BLaER1 treated with 17β-estradiol and CSF1 and Interleukin-3, amounts not matched to agents 10 nM and 100 nM (cell line): ENCODE data around the gene RLN3.
A peak's percentile ranks its signal among the peaks of the same experiment; 100 is the strongest.

Experiments used
- H3K27ac ChIP-seq, 11 experiments: shearing (Covaris generic); formaldehyde crosslinking; 2 replicates each; pipeline ENCODE4 v1.8.1; 2022
- H3K27me3 ChIP-seq, 11 experiments: shearing (Covaris generic); formaldehyde crosslinking; 2 replicates each; pipeline ENCODE4 v1.8.1; 2022
- H3K36me3 ChIP-seq, 11 experiments: shearing (Covaris generic); formaldehyde crosslinking; 2 replicates each; pipeline ENCODE4 v1.8.1; 2022
- H3K4me1 ChIP-seq, 10 experiments: shearing (Covaris generic); formaldehyde crosslinking; 2 replicates each; pipeline ENCODE4 v1.8.1; 2022
- H3K4me2 ChIP-seq, 11 experiments: shearing (Covaris generic); formaldehyde crosslinking; 2 replicates each; pipeline ENCODE4 v1.8.1; 2022
- H3K4me3 ChIP-seq, 10 experiments: shearing (Covaris generic); formaldehyde crosslinking; 2 replicates each; pipeline ENCODE4 v1.8.1; 2022
- H3K9ac ChIP-seq, 11 experiments: shearing (Covaris generic); formaldehyde crosslinking; 2 replicates each; pipeline ENCODE4 v1.8.1; 2022
- H3K9me3 ChIP-seq, 11 experiments: shearing (Covaris generic); formaldehyde crosslinking; replicated peaks in 1 of 11; 2 replicates each; pipeline ENCODE4 v1.8.1; 2022
- H4K20me1 ChIP-seq, 11 experiments: shearing (Covaris generic); formaldehyde crosslinking; 2 replicates each; pipeline ENCODE4 v1.8.1; 2022
- Cebpa-rat ChIP-seq, 11 experiments: shearing (Covaris generic); IDR thresholded peaks; 2 replicates each; pipeline ENCODE4 v1.8.1; 2022

The RLN3 gene

DNA sequence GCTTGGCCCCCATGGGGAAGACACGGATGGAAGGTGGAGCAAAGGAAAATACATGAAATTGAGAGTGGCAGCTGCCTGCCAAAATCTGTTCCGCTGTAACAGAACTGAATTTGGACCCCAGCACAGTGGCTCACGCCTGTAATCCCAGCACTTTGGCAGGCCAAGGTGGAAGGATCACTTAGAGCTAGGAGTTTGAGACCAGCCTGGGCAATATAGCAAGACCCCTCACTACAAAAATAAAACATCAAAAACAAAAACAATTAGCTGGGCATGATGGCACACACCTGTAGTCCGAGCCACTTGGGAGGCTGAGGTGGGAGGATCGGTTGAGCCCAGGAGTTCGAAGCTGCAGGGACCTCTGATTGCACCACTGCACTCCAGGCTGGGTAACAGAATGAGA is 24.5 kb downstream of the RLN3 start:
- Histone ChIP-seq H3K4me2 (no peak overlapping the region), H3K9ac (no peak overlapping the region), H3K9me3 (peaks cover 0 to 10% (median 4%) of the 10 kb centered on the region in 11 experiments; a peak in 12 of 22 replicates), H3K27me3 (peaks cover 19 to 42% (median 29%) of the 10 kb centered on the region in 11 experiments), H4K20me1 (peaks cover 0 to 39% (median 0%) of the 10 kb centered on the region in 11 experiments; a peak in 6 of 22 replicates), H3K27ac (no peak overlapping the region), H3K36me3 (peaks cover 0 to 40% (median 21%) of the 10 kb centered on the region in 11 experiments; a peak in 13 of 22 replicates), H3K4me1 (peaks cover 0 to 7% (median 1%) of the 10 kb centered on the region in 10 experiments; a peak in 15 of 20 replicates), H3K4me3 (no peak overlapping the region)
- TF ChIP-seq Cebpa-rat (IDR thresholded peaks at IDR 0.05): no peak

DNA sequence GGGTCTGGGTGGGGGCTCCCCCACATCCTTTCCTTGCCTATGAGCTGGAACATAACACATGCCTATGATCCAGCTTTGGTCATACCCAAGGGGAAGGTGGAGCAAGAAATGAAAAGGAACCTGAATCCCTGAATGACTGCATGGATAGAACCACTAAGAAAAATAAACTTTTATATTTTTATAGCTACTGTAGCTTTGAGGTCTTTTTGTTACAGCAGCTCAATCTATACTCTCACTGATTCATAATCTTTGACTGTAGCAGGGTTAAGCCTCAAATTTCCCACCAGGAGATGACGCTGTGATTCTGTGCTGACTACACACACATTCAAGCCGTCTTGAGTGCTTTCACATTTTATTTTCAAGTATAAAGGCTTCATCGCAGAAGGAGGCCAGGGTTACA is 25.1 kb downstream of the RLN3 start:
- no peak for TF ChIP-seq Cebpa-rat (IDR thresholded peaks at IDR 0.05)
- peaks cover 0 to 40% (median 20%) of the 10 kb centered on the region in 11 experiments; a peak in 13 of 22 replicates for H3K36me3 ChIP-seq
- H3K27ac ChIP-seq: no peak overlapping the region
- no peak overlapping the region for H3K9ac ChIP-seq
- no peak overlapping the region for H3K4me2 ChIP-seq
- peaks cover 0 to 39% (median 0%) of the 10 kb centered on the region in 11 experiments; a peak in 6 of 22 replicates for H4K20me1 ChIP-seq
- H3K4me1 ChIP-seq: peaks cover 3 to 10% (median 4%) of the 10 kb centered on the region in 10 experiments; a peak in 18 of 20 replicates
- no peak overlapping the region for H3K4me3 ChIP-seq
- H3K27me3 ChIP-seq: peaks cover 25 to 47% (median 35%) of the 10 kb centered on the region in 11 experiments
- H3K9me3 ChIP-seq: peaks cover 0 to 6% (median 4%) of the 10 kb centered on the region in 11 experiments; a peak in 12 of 22 replicates

- Histone ChIP-seq H3K36me3 (peaks cover 0 to 37% (median 15%) of the 10 kb centered on the region in 11 experiments; a peak in 12 of 22 replicates), H3K9me3 (peaks cover 0 to 1% (median under 1%) of the 10 kb centered on the region in 11 experiments; a peak in 8 of 22 replicates), H3K4me3 (no peak overlapping the region), H3K9ac (no peak overlapping the region), H4K20me1 (peaks cover 0 to 39% (median 0%) of the 10 kb centered on the region in 11 experiments; a peak in 6 of 22 replicates), H3K27me3 (peaks cover 29 to 52% (median 39%) of the 10 kb centered on the region in 11 experiments), H3K4me1 (peaks cover 8 to 15% (median 9%) of the 10 kb centered on the region in 10 experiments; a peak in 18 of 20 replicates), H3K4me2 (0 out of 22 replicates have a peak overlapping the region, but pooled peaks of 1 of the 11 experiments have one; percentile 9), H3K27ac (no peak overlapping the region)
- TF ChIP-seq Cebpa-rat (IDR thresholded peaks at IDR 0.05): no peak
Measured at GRCh38 chr19:14053500-14053899, 25.6 kb downstream of the RLN3 start.

- H3K36me3 ChIP-seq: peaks cover 0 to 34% (median 12%) of the 10 kb centered on the region in 11 experiments; a peak in 12 of 22 replicates
- H3K27me3 ChIP-seq: peaks cover 35 to 58% (median 45%) of the 10 kb centered on the region in 11 experiments
- H3K9ac ChIP-seq: no peak overlapping the region
- no peak for TF ChIP-seq Cebpa-rat (IDR thresholded peaks at IDR 0.05)
- H3K9me3 ChIP-seq: no peaks in the 10 kb centered on the region
- no peak overlapping the region for H3K4me2 ChIP-seq
- no peak overlapping the region for H3K27ac ChIP-seq
- H3K4me1 ChIP-seq: peaks cover 8 to 18% (median 10%) of the 10 kb centered on the region in 10 experiments; a peak in 18 of 20 replicates
- H3K4me3 ChIP-seq: no peak overlapping the region
- H4K20me1 ChIP-seq: peaks cover 0 to 39% (median 0%) of the 10 kb centered on the region in 11 experiments; a peak in 7 of 22 replicates
Measured at GRCh38 chr19:14054099-14054498, 26.2 kb downstream of the RLN3 start.

DNA sequence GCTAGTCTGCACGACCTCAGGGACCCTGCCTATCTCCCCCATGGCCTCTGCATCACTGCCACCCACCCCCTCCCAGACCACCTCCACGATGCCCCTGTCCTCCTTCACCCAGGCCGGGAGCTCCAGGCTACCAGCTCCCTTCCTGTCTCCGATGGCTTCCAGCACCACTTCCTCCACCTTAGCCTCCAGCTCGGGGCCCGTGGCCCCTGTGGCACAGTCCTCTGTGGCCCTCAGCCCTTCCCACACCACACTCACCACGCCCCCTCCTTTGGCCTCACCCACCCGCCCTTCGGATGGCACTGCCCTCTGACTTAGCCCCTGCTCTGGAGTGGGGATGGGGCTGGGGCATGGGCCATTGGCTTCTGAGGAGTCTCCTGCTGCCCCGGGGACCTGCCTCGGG is 26.8 kb downstream of the RLN3 start:
- Histone ChIP-seq H3K4me3 (no peak overlapping the region), H3K27me3 (peaks cover 37 to 64% (median 51%) of the 10 kb centered on the region in 11 experiments), H3K9ac (no peak overlapping the region), H3K4me2 (no peak overlapping the region), H3K4me1 (peaks cover 9 to 18% (median 12%) of the 10 kb centered on the region in 10 experiments; a peak in 18 of 20 replicates), H3K36me3 (peaks cover 0 to 32% (median 11%) of the 10 kb centered on the region in 11 experiments; a peak in 11 of 22 replicates), H3K27ac (no peak overlapping the region), H3K9me3 (no peaks in the 10 kb centered on the region), H4K20me1 (peaks cover 0 to 39% (median 0%) of the 10 kb centered on the region in 11 experiments; a peak in 7 of 22 replicates)
- no peak for TF ChIP-seq Cebpa-rat (IDR thresholded peaks at IDR 0.05)

- Histone ChIP-seq H4K20me1 (peaks cover 0 to 39% (median 0%) of the 10 kb centered on the region in 11 experiments; a peak in 7 of 22 replicates), H3K9ac (no peak overlapping the region), H3K9me3 (no peaks in the 10 kb centered on the region), H3K27me3 (peaks cover 37 to 69% (median 51%) of the 10 kb centered on the region in 11 experiments), H3K36me3 (peaks cover 0 to 26% (median 9%) of the 10 kb centered on the region in 11 experiments; a peak in 11 of 22 replicates), H3K4me1 (peaks cover 9 to 19% (median 13%) of the 10 kb centered on the region in 10 experiments; a peak in 18 of 20 replicates), H3K4me2 (no peak overlapping the region), H3K27ac (no peak overlapping the region), H3K4me3 (no peak overlapping the region)
- no peak for TF ChIP-seq Cebpa-rat (IDR thresholded peaks at IDR 0.05)
Measured at GRCh38 chr19:14055396-14055795, 27.4 kb downstream of the RLN3 start.

DNA sequence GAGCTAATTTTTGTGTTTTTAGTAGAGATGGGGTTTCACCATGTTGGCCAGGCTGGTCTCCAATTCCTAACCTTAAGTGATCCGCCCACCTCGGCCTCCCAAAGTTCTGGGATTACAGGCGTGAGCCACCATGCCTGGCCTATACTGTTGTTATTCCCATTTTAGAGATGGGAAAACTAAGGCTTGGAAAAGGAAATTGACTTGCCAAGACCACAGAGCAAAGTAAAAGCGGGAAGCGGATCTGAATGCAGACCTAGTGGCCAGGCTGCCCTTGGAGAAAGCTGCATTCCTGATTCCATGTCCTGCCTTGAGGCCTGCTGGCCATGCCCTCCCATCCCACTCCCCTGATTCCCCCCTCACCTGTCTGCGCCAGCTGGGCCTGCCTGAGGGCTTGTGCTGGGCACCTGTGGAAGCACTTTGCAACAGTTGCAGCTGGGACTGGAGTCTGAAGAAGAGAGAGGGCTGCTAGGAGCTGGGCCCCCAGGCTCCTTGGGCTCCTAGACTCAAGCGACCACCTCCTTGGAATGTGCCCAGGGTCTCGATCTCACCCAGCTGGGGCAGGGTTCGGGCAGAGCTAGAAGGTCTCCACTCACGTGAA is 28.2 kb downstream of the RLN3 start:
- H3K4me1 ChIP-seq: peaks cover 9 to 21% (median 13%) of the 10 kb centered on the region in 10 experiments; a peak in 18 of 20 replicates
- H3K4me2 ChIP-seq: no peak overlapping the region
- peaks cover 42 to 76% (median 57%) of the 10 kb centered on the region in 11 experiments for H3K27me3 ChIP-seq
- peaks cover 0 to 18% (median 4%) of the 10 kb centered on the region in 11 experiments; a peak in 11 of 22 replicates for H3K36me3 ChIP-seq
- no peak overlapping the region for H3K9ac ChIP-seq
- H3K4me3 ChIP-seq: no peak overlapping the region
- no peaks in the 10 kb centered on the region for H3K9me3 ChIP-seq
- H3K27ac ChIP-seq: no peak overlapping the region
- H4K20me1 ChIP-seq: peaks cover 0 to 38% (median 0%) of the 10 kb centered on the region in 11 experiments; a peak in 7 of 22 replicates
- TF ChIP-seq Cebpa-rat (IDR thresholded peaks at IDR 0.05): no peak

DNA sequence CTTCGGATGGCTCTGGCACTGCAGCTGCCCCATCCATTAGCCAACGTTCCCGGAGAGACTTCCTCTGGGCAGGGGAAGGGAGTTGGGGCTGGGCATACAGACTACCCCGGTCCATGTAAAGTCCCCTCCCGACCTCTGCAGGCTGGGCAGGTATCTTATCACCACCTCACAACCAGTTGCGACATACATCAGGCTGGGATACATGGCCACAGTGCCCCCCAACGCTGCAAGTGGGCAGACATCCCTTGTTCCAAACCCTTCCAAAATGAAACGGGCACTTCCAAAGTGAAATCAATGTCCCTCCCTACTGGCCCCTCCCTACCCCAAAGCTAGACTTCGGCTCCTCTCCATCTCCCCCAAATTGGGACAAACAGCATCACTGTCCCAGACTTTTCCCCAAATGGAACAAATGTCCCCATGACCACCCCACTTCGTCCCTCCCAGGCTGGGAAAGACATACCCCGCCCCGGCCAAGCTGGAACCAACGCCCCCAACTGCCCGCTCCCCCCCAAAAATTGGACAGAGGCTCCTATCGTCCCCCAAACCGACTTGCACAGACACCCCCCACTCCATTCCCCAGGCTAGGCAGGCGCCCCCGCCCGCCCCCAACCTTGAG is 28.9 kb downstream of the RLN3 start:
- H3K27me3 ChIP-seq: peaks cover 42 to 83% (median 61%) of the 10 kb centered on the region in 11 experiments
- no peak overlapping the region for H3K27ac ChIP-seq
- H4K20me1 ChIP-seq: peaks cover 0 to 34% (median 0%) of the 10 kb centered on the region in 11 experiments; a peak in 7 of 22 replicates
- peaks cover 9 to 21% (median 15%) of the 10 kb centered on the region in 10 experiments; a peak in 18 of 20 replicates for H3K4me1 ChIP-seq
- no peak overlapping the region for H3K9ac ChIP-seq
- no peaks in the 10 kb centered on the region for H3K9me3 ChIP-seq
- peaks cover 0 to 13% (median 4%) of the 10 kb centered on the region in 11 experiments; a peak in 11 of 22 replicates for H3K36me3 ChIP-seq
- no peak overlapping the region for H3K4me3 ChIP-seq
- peak overlapping the region in 1 of 11 experiments; percentile 49; a peak in 1 of 22 replicates for H3K4me2 ChIP-seq
- peak in 2 of 11 experiments; percentile 28 to 37; a peak in 2 of 22 replicates for TF ChIP-seq Cebpa-rat (IDR thresholded peaks at IDR 0.05)
